H54 (cell line): ENCODE measurements around the gene OR10X1.

Experiments
- DNase-seq: peaks from one replicate; pipeline ENCODE4 v3.0.0; 2011; ENCODE audit warnings: low spot score, mixed read lengths; ENCODE audit not compliant: insufficient read length
- FAIRE-seq: peaks from 3 replicates; lab custom pipeline; 2011; peaks lifted over from hg19 to GRCh38; lab: Jason Lieb, UNC
- POLR2A ChIP-seq: IDR thresholded peaks from 2 replicates; pipeline ENCODE4 v1.6.1; 2011; ENCODE audit warnings: low read depth, mild to moderate bottlenecking, low read length

The OR10X1 gene

GRCh38 chr1:158552296-158552695 lies 27.4 kb downstream of the OR10X1 start:
- FAIRE-seq = no peak
- TF ChIP-seq POLR2A = no peak
- no peak for DNase-seq

GRCh38 chr1:158547533-158547932 lies 32.2 kb downstream of the OR10X1 start:
- DNase-seq (no peak), FAIRE-seq (no peak)
- no peak for TF ChIP-seq POLR2A

- FAIRE-seq = no peak
- no peak for TF ChIP-seq POLR2A
- no peak for DNase-seq
Measured at GRCh38 chr1:158537609-158538008, 42.1 kb downstream of the OR10X1 start.

- DNase-seq = no peak
- no peak for TF ChIP-seq POLR2A
- FAIRE-seq = no peak
Measured at GRCh38 chr1:158534496-158534895, 45.2 kb downstream of the OR10X1 start.
